Dedifferentiated amniotic fluid mesenchymal stem cell (primary cell): Measurements from ENCODE around the gene MDFIC2.
"Not testable (repeated sequence)": the region's sequence is repeated elsewhere in the genome, so short reads cannot be mapped to it uniquely, and the experiment has no call there.

Experiments
- DNase-seq: peaks from one replicate; pipeline ENCODE4 v3.0.0-alpha.2; 2016; ENCODE audit errors: extremely low spot score

MDFIC2 gene

GRCh38 chr3:70312336-70312735, at the start of gene MDFIC2:
Gene MDFIC2 (minus strand): TSS chr3:70312638. CDS start chr3:70311973, 665 bp downstream.
- DNase-seq: no peak

DNA sequence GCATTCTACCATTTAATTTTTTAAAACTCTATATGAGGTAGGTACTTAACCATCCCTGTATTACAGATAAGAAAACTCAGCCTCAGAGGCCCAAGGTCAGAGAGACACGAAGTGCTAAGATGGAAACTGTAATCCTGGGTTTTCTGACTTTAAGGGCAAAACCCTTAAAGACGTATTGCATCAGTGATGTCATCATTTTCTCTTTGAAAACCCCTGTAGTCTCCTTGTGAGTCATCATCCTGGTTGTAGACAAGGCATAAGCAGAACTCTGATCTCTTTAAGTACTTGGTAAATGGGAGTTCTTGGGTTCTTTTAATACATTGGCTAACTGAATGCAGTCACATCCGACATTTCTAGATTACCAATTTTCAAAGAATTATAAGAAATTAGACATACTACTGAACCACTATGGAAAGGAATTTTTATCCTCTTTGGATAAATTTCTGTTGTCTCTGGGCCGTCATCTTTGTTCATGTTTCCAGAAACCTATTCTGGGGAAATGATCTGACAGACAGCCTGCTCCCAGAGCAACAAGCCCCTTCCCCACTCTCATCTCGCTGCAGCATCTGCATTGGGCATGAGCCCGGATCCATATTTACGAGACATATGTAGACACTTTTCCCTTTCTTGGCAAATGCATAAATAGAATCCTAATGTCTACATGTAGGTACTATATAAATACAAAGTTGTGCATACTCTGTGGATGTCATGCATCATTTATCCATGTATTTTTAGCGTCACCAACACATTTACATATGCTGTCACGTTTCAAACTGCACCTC, 48.7 kb upstream of the MDFIC2 start:
- no peak for DNase-seq

- no peak for DNase-seq
Measured at GRCh38 chr3:70359711-70360110, 47.3 kb upstream of the MDFIC2 start.

- DNase-seq: peak; percentile 19
Measured at GRCh38 chr3:70358978-70359580, 46.6 kb upstream of the MDFIC2 start.

GRCh38 chr3:70352215-70352614, 39.8 kb upstream of the MDFIC2 start:
- DNase-seq: no peak

DNA sequence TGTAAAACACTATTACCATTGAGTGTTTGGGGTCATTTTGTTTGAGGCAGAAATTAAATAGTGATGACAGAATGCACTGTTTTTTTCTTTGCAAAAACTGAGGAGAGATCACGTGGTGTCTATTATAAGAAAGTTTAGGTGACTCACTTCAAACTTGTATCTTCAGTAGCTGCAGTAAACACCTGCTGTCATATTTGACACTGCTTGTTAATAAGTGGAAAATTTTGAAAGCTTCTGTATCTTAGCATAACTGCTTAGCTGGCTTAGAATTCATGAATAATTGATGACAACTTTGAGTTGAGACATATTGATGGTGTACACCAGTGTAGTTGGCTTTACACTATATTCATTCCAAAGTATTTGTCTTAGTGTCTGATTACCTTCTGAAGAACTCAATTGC, 29.7 kb upstream of the MDFIC2 start:
- no peak for DNase-seq

DNA sequence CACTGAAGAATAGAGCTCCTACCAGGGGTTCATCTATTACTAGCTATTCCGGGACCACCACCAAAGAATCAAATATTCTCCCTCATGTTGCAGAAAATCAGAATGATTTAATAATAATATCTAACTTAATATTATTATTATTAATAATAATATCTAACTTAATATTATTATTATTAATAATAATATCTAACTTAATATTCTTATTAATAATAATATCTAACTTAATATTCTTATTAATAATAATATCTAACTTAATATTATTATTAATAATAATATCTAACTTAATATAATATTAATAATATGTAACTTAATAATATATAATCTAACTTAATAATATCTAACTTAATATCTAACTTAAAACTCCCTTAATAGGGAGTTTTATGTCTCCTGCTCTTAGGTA, 24.4 kb upstream of the MDFIC2 start:
- DNase-seq: not testable (repeated sequence)

- no peak for DNase-seq
Measured at GRCh38 chr3:70333080-70333479, 20.6 kb upstream of the MDFIC2 start.

GRCh38 chr3:70315021-70315420, 2.6 kb upstream of the MDFIC2 start:
- no peak for DNase-seq

DNA sequence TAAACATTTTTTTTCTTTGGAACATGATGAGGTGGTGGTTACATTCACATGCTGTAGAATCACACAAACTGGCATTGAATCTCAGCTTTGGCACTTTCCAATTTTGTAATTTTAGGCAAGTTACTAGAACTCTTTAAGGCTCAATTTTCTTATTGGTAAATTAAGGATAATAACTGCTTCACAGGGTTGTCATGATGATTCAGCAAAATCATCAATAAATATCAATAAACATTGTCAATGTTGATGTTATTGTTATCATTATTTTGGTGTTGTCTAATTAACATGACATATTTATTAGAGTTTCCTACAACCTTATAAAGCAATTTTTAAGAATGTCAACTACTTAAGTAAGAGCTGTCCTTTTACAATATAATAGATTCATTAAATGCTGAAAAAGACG, 1.6 kb downstream of the MDFIC2 start:
- no peak for DNase-seq

- no peak for DNase-seq
Measured at GRCh38 chr3:70309591-70309990, 2.8 kb downstream of the MDFIC2 start.

DNA sequence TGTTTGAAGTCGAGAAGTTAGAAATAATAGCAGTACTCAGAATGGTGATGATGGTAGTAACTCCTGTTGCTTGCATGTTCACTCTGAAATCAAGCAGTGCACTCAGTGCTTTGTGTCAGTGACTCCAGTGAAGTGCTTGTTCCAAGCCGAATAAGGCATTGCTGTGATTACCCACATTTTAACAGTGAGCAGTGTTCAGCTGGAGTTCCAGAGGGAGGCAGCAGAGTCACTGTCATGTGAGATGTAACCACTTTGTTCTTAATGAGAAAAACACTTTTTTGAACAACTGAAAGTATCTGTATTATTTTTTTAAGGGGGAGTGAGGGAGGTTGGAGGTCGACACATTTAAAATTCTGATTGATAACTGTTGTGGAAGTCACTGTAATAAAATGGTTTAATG, 3.7 kb downstream of the MDFIC2 start:
- DNase-seq: no peak

- DNase-seq: no peak
Measured at GRCh38 chr3:70306736-70307135, 5.7 kb downstream of the MDFIC2 start.

DNA sequence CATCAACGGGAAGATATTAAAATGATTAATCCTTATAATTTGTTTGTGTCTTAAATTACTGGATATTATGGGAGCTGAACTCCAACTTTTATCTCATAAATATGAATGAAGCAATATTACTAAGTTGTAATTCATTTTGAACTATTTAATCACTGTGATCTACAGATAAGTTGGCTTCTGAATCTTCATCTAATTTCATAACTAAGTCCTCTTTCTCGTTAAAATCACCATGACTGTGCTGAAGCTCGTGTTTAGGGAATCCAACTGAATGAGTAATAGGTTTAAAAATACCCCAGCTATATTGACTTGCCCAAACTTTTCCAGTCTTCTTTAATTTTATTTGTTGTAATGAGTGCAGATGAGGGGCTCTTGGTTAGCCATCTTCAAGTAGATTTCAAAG, 14.1 kb downstream of the MDFIC2 start:
- DNase-seq: no peak

- DNase-seq: no peak
Measured at GRCh38 chr3:70291097-70291482, 21.3 kb downstream of the MDFIC2 start.

DNA sequence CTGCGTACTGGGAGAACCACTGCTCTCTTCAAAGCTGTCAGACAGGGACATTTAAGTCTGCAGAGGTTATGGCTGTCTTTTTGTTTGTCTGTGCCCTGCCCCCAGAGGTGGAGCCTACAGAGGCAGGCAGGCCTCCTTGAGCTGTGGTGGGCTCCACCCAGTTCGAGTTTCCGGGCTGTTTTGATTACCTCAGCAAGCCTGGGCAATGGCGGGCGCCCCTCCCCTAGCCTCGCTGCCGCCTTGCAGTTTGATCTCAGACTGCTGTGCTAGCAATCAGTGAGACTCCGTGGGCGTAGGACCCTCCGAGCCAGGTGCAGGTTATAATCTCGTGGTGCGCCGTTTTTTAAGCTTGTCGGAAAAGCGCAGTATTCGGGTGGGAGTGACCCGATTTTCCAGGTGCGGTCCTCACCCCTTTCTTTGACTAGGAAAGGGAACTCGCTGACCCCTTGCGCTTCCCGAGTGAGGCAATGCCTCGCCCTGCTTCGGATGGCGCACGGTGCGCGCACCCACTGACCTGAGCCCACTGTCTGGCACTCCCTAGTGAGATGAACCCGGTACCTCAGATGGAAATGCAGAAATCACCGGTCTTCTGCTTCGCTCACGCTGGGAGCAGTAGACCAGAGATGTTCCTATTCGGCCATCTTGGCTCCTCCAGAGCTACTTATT, 21.9 kb downstream of the MDFIC2 start:
- DNase-seq: not testable (repeated sequence)

DNA sequence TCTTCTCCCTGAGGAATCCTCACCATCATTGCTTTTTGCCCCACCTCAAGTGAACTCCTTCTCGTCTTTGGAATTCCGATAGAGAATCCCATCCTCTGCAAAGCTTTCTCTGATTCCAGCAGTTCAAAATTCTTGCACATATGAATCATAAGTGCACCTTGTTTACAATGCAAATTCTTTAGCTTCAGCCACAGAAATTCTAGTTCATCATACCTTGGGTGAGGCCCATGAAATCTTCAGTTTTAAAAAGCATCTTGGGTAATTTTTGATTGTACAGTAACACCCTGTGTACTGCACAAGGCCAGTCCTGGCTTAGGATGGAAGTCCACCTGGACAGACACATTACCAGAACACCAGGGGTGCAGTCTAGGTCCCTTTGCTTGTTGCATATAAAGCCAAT, 30.8 kb downstream of the MDFIC2 start:
- no peak for DNase-seq

- DNase-seq: no peak
Measured at GRCh38 chr3:70277304-70277703, 35.1 kb downstream of the MDFIC2 start.

DNA sequence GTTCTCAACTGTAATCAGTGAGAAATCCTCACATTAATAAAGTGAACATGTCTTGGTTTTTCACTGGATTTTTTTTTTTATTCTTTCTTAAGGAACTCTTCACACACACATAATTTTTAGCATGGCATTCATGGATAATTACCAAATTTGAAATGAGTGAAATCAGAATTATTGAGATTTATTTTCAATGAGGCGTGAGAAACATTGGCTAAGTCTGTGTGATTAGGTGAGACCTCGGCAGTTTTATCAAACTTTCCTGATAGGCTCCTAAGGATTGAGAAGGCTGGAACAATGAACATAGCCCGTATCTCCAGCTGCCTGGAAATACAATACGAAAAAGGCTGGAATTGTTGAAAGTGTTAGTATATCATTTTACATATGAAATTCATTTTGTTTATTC, 35.5 kb downstream of the MDFIC2 start:
- DNase-seq: no peak

- DNase-seq: no peak
Measured at GRCh38 chr3:70273492-70273891, 38.9 kb downstream of the MDFIC2 start.

- no peak for DNase-seq
Measured at GRCh38 chr3:70272798-70273197, 39.6 kb downstream of the MDFIC2 start.

DNA sequence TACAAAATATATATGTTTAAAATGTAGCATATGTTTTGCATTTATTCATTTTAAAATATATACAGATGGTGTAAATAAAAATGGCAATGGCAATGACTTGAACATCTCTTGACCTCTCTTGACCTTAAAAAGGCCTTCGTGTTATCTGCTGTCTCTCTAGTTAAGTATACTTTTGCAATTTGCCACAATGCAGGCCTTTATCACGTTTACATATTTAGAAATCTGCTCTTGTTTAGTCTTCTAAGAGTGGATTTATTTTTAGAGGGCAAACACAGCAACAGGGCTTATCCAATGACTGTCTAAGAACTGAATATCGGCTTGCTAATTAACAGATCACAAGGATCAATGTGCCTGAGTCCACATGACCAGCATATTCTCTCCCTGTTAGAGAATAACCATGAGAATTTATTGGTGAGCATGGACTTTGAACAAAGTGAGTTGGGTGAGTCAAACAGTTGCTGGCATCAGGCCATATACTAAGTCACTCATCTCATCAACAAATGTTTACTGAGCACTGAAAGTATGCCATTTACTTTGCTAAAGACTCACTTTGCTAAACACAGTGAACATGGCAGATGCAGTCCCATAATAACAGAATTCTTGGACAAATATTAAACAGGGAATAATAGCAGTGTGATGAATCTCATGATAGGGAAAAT, 48.2 kb downstream of the MDFIC2 start:
- no peak for DNase-seq

DNA sequence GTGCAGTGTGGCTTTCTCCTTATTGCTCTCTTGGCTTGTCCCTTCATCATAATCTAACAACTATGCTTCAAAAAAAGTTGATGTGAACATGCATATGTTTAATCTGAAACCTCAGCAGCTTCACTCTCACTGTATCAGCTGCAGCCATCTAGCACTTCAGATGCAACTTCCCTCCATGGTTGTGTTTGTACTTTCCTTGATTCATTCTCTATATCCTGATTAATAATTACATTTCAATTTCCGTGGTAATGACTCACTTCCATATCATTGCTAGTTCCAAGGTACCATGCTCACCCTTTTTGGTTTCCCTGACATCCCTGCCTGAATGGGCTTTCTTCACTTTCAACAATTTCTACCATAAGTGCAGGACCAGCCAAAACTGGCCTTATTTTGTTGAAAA, 51.2 kb downstream of the MDFIC2 start:
- DNase-seq: no peak
